IMR-90 (cell line): ENCODE results near the gene TMEM218. TPM values are rescaled to one million over a fixed set of nuclear protein-coding genes. Genes with fewer than 3 reads are reported as not detected.

Experiments used
- ATAC-seq: fragments of 200-7000 bp; cut with Tn5 transposase; 2 replicates; pipeline ENCODE4 v1.9.1; 2020; ENCODE audit warnings: low read depth, mild to moderate bottlenecking, moderate library complexity
- BruUV-seq: library from RNA; stranded (reverse); fragments of 400-500 nt; replicated peaks from 2 replicates; lab custom pipeline; 2021; lab: Mats Ljungman, UMichigan
- CTCF ChIA-PET: fragments of 300-600 bp; formaldehyde crosslinking; extraction: SDS; loops from one replicate; lab custom pipeline; 2021; ENCODE audit warnings: antibody characterized with exemption; lab: Yijun Ruan, JAX
- POLR2A ChIA-PET: fragments of 300-600 bp; sonication (Branson Sonifier 250); formaldehyde crosslinking; loops from one replicate; lab custom pipeline; 2022; ENCODE audit warnings: antibody characterized with exemption; ENCODE audit not compliant: unreplicated experiment; lab: Charles Lee
- DNase-seq: peaks from one replicate; pipeline ENCODE4 v3.0.0; 2013
- H2AFZ ChIP-seq: replicated peaks from 2 replicates; pipeline ENCODE3; 2013; ENCODE audit warnings: low read length, mild to moderate bottlenecking; ENCODE audit not compliant: poor library complexity
- H2AK5ac ChIP-seq: 2 replicates; pipeline ENCODE4 v1.6.1; 2013; ENCODE audit warnings: low read depth, low read length, inconsistent platforms
- H2AK9ac ChIP-seq: replicated peaks from 2 replicates; pipeline ENCODE3; 2013; ENCODE audit warnings: mild to moderate bottlenecking, low read depth, low read length, moderate library complexity; ENCODE audit not compliant: poor library complexity
- H2BK120ac ChIP-seq: 2 replicates; pipeline ENCODE4 v1.6.1; 2013; ENCODE audit warnings: low read depth, low read length, inconsistent platforms
- H2BK15ac ChIP-seq: 3 replicates; pipeline ENCODE4 v1.6.1; 2013; ENCODE audit warnings: low read depth, low read length, inconsistent platforms
- H2BK20ac ChIP-seq: 2 replicates; pipeline ENCODE4 v1.6.1; 2013; ENCODE audit warnings: low read depth, mild to moderate bottlenecking, inconsistent platforms, low read length, moderate library complexity
- H2BK5ac ChIP-seq: 2 replicates; pipeline ENCODE4 v1.6.1; 2013; ENCODE audit warnings: mild to moderate bottlenecking, low read depth, low read length, inconsistent platforms; ENCODE audit not compliant: poor library complexity, severe bottlenecking
- H3K14ac ChIP-seq: replicated peaks from 2 replicates; pipeline ENCODE4 v1.6.1; 2013; ENCODE audit warnings: low read depth, low read length, inconsistent platforms
- H3K18ac ChIP-seq: 2 replicates; pipeline ENCODE4 v1.6.1; 2013; ENCODE audit warnings: low read depth, low read length, control low read depth
- H3K23ac ChIP-seq: 2 replicates; pipeline ENCODE4 v1.6.1; 2013; ENCODE audit warnings: low read depth, low read length, inconsistent platforms
- H3K27ac ChIP-seq: 2 replicates; pipeline ENCODE4 v1.5.1; 2013; ENCODE audit warnings: mild to moderate bottlenecking, control low read depth, low read length; ENCODE audit not compliant: insufficient read depth
- H3K27me3 ChIP-seq: 2 replicates; pipeline ENCODE4 v1.6.1; 2013; ENCODE audit warnings: low read length; ENCODE audit not compliant: control insufficient read depth, insufficient read depth
- H3K36me3 ChIP-seq: 2 replicates; pipeline ENCODE4 v1.6.1; 2013; ENCODE audit warnings: low read length, mixed read lengths; ENCODE audit not compliant: control insufficient read depth, insufficient read depth
- H3K4ac ChIP-seq: 2 replicates; pipeline ENCODE4 v1.6.1; 2013; ENCODE audit warnings: low read depth, low read length, inconsistent platforms
- H3K4me1 ChIP-seq: 2 replicates; pipeline ENCODE4 v1.6.1; 2013; ENCODE audit warnings: low read length, mixed read lengths; ENCODE audit not compliant: control insufficient read depth, insufficient read depth
- H3K4me2 ChIP-seq: 2 replicates; pipeline ENCODE4 v1.6.1; 2013; ENCODE audit warnings: low read depth, mild to moderate bottlenecking, control low read depth, low read length, moderate library complexity
- H3K4me3 ChIP-seq: 2 replicates; pipeline ENCODE4 v1.5.1; 2013; ENCODE audit warnings: low read depth, mild to moderate bottlenecking, control low read depth, low read length, moderate library complexity; ENCODE audit not compliant: insufficient read depth
- H3K56ac ChIP-seq: 2 replicates; pipeline ENCODE4 v1.6.1; 2013; ENCODE audit warnings: low read length, inconsistent platforms; ENCODE audit not compliant: insufficient read depth; ENCODE audit errors: extremely low read depth
- H3K79me1 ChIP-seq, 2 experiments: 2 replicates each; pipeline ENCODE4 v1.6.1; 2013; ENCODE audit warnings: low read length in 2 of 2, inconsistent platforms in 1 of 2, low read depth in 1 of 2
- H3K9ac ChIP-seq: 2 replicates; pipeline ENCODE4 v1.6.1; 2013; ENCODE audit warnings: low read depth, low read length, control low read depth
- H3K9me1 ChIP-seq: 2 replicates; pipeline ENCODE4 v1.6.1; 2013; ENCODE audit warnings: low read length, inconsistent platforms; ENCODE audit not compliant: insufficient read depth
- H3K9me3 ChIP-seq: 2 replicates; pipeline ENCODE4 v1.6.1; 2013; ENCODE audit warnings: low read length; ENCODE audit not compliant: control insufficient read depth, insufficient read depth
- H4K20me1 ChIP-seq: 2 replicates; pipeline ENCODE4 v1.6.1; 2013; ENCODE audit warnings: low read length, inconsistent platforms; ENCODE audit not compliant: insufficient read depth
- H4K5ac ChIP-seq: 2 replicates; pipeline ENCODE4 v1.6.1; 2013; ENCODE audit warnings: mild to moderate bottlenecking, low read depth, low read length, control low read depth
- H4K8ac ChIP-seq, 2 experiments: 2 replicates each; pipeline ENCODE4 v1.6.1; 2013; ENCODE audit warnings: low read depth in 2 of 2, low read length in 2 of 2, control low read depth in 1 of 2, inconsistent platforms in 1 of 2
- H4K91ac ChIP-seq: 2 replicates; pipeline ENCODE4 v1.6.1; 2013; ENCODE audit warnings: low read depth, low read length, inconsistent platforms; ENCODE audit not compliant: insufficient read depth
- BHLHE40 ChIP-seq: fragments of 150-350 bp; IDR thresholded peaks from 2 replicates; pipeline ENCODE4 v1.6.1; 2016; ENCODE audit warnings: mild to moderate bottlenecking, low read depth, low read length
- CEBPB ChIP-seq: IDR thresholded peaks from 2 replicates; pipeline ENCODE4 v1.6.1; 2012; ENCODE audit warnings: low read depth, low read length, improper control_type of control experiment
- CHD1 ChIP-seq: IDR thresholded peaks from 2 replicates; pipeline ENCODE4 v1.6.1; 2012; ENCODE audit warnings: low read depth, low read length, improper control_type of control experiment
- CTCF ChIP-seq: conservative IDR thresholded peaks from 2 replicates; pipeline ENCODE4 v1.5.1; 2012; ENCODE audit warnings: mild to moderate bottlenecking, low read depth, low read length, improper control_type of control experiment
- MAFK ChIP-seq: IDR thresholded peaks from 2 replicates; pipeline ENCODE4 v1.6.1; 2012; ENCODE audit warnings: low read depth, low read length, improper control_type of control experiment
- MXI1 ChIP-seq: IDR thresholded peaks from 2 replicates; pipeline ENCODE4 v1.6.1; 2012; ENCODE audit warnings: low read depth, mild to moderate bottlenecking, low read length, moderate library complexity, borderline replicate concordance
- NFE2L2 ChIP-seq: fragments of 150-350 bp; IDR thresholded peaks from 2 replicates; pipeline ENCODE4 v1.6.1; 2016; ENCODE audit warnings: low read depth, mild to moderate bottlenecking, low read length
- RAD21 ChIP-seq: IDR thresholded peaks from 2 replicates; pipeline ENCODE4 v1.6.1; 2012; ENCODE audit warnings: low read length, improper control_type of control experiment
- RCOR1 ChIP-seq: IDR thresholded peaks from 2 replicates; pipeline ENCODE4 v1.6.1; 2012; ENCODE audit warnings: mild to moderate bottlenecking, low read length, improper control_type of control experiment; ENCODE audit not compliant: insufficient replicate concordance
- RFX5 ChIP-seq: IDR thresholded peaks from 2 replicates; pipeline ENCODE4 v1.8.0; 2012; ENCODE audit warnings: low read depth, mild to moderate bottlenecking, low read length, moderate library complexity
- SMC3 ChIP-seq: fragments of 150-350 bp; IDR thresholded peaks from 2 replicates; pipeline ENCODE4 v1.6.1; 2016; ENCODE audit warnings: low read depth, mild to moderate bottlenecking, antibody characterized with exemption, low read length, moderate library complexity
- WGBS, 2 experiments: methylation state at CpG; one replicate each; pipeline versions ENCODE4 v1.1.5 to v1.1.7; 2013; ENCODE audit warnings: missing lambda C conversion rate in 2 of 2; ENCODE audit not compliant: insufficient read length in 1 of 2; ENCODE audit errors: extremely low coverage in 2 of 2; 5-methylcytosine and 5-hydroxymethylcytosine counted together
- dilution Hi-C: fragments of 300-500 bp; cut with HindIII; formaldehyde crosslinking; loops from one replicate; pipeline ENCODE4 v1.14.3; 2018; ENCODE audit warnings: low sequenced_read_pairs; ENCODE audit not compliant: unreplicated experiment
- in situ Hi-C: fragments of 300-500 bp; cut with MboI; formaldehyde crosslinking; loops from 3 replicates; pipeline ENCODE4 v1.14.3; 2019; ENCODE audit warnings: low sequenced_read_pairs, inconsistent platforms, mixed read lengths
- intact Hi-C: fragments of 100-400 bp; cut with micrococcal nuclease; formaldehyde crosslinking; loops from 2 replicates; pipeline ENCODE4 v1.10.0; 2022
- polyA plus RNA-seq, 3 experiments: library from polyadenylated mRNA; depleted of rRNA; stranded (reverse); fragments of >200 nt; gene quantifications; 2 replicates each; pipeline ENCODE4 v1.2.3, GENCODE V29; 2012; ENCODE audit warnings: low replicate concordance in 1 of 3
- total RNA-seq: library from RNA; depleted of rRNA; stranded (reverse); fragments of >200 nt; gene quantifications from 2 replicates; pipeline ENCODE4 v1.2.3, GENCODE V29; 2012

Gene TMEM218
- total and polyA plus RNA-seq, 2 of the 4 experiments (the other 2 are of a cell fraction), result 19.4 to 23.0 TPM

DNA sequence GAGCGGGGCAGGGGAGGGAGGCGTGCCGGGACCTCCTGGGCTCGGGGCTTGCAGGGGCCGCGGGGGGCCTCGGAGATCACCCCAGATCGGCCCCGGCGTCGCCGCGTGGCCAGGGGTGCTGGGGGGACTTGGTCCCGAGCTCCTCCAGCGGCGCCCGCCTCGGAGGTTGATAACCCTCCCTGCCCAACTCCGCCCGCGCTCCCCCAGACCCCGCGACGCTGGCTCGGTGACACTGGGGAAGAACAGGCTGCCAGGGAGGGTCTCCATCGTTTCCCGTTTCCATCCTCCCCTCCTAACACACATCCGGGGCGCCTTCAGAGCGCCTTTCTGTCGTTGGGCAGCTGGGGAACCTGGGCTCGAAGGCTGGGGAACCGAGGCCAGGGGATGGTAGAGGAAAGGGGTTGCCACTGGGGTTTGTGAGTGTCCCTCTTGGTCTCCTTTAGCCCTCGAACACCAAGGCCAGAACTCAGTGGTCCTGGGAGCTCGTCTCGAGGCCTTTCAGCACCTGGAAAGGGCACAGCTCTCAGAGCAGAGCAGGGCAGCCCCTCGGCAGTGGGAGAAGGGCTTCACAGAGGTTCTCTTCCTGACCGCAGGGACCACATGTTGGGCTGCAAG, 47.9 kb downstream of the TMEM218 start:
- no peaks in the 10 kb centered on the region for H3K36me3 ChIP-seq
- intact Hi-C loops, result no loop called here
- peak overlapping the region; percentile 75 for H3K4me3 ChIP-seq
- no CpG with 5 or more reads among the region's 38 CpGs for WGBS, 2 experiments
- no peak overlapping the region for H3K56ac ChIP-seq
- peak overlapping the region in 1 of 2 experiments; percentile 35; a peak in 1 of 4 replicates for H4K8ac ChIP-seq
- H2BK15ac ChIP-seq, result no peak overlapping the region
- ChIA-PET CTCF (no interaction called here), POLR2A (no interaction called here)
- H3K14ac ChIP-seq, result peak overlapping the region; percentile 40; the same call in 1 of the 2 replicates
- peak; percentile 8; the same call in 1 of the 2 replicates for ATAC-seq
- BruUV-seq, result no TSS peak
- no peaks in the 10 kb centered on the region; a peak in 1 of 4 replicates for H3K79me1 ChIP-seq
- peaks cover 3% of the 10 kb centered on the region; the same call in 1 of the 2 replicates for H3K4me1 ChIP-seq
- peak overlapping the region; percentile 26; the same call in 1 of the 2 replicates for H2BK120ac ChIP-seq
- H4K20me1 ChIP-seq, result no peaks in the 10 kb centered on the region
- no peak overlapping the region for H2BK5ac ChIP-seq
- H3K9me1 ChIP-seq, result peaks cover 3% of the 10 kb centered on the region; the same call in 1 of the 2 replicates
- H4K5ac ChIP-seq, result no peak overlapping the region
- dilution Hi-C loops, result no loop called here
- H2BK20ac ChIP-seq, result no peak overlapping the region
- no peak overlapping the region for H2AK5ac ChIP-seq
- H3K9me3 ChIP-seq, result no peaks in the 10 kb centered on the region
- peak overlapping the region; percentile 73 for H3K4me2 ChIP-seq
- no peak overlapping the region; the same call in 1 of the 2 replicates for H3K27ac ChIP-seq
- H4K91ac ChIP-seq, result no peak overlapping the region
- peak overlapping the region; percentile 86 for H3K23ac ChIP-seq
- peak overlapping the region; percentile 83 for H2AK9ac ChIP-seq
- H3K9ac ChIP-seq, result peak overlapping the region; percentile 17; the same call in 1 of the 2 replicates
- no peaks in the 10 kb centered on the region for H3K27me3 ChIP-seq
- peak overlapping the region; percentile 99 for H2AFZ ChIP-seq
- TF ChIP-seq MAFK (no peak), RFX5 (no peak), SMC3 (no peak), RAD21 (no peak), MXI1 (no peak), BHLHE40 (no peak), CEBPB (no peak), RCOR1 (no peak), NFE2L2 (no peak), CTCF (no peak), CHD1 (no peak)
- in situ Hi-C loops, result no loop called here
- peak overlapping the region; percentile 20; the same call in 1 of the 2 replicates for H3K4ac ChIP-seq
- DNase-seq, result no peak
- no peak overlapping the region for H3K18ac ChIP-seq
